Activated T-helper 2 cell treated with anti-CD3 and anti-CD28 coated beads, Interferon-gamma antibody, Interleukin-2, Interleukin-4, amounts not matched to agents 10 μg/mL and 5 μg/mL and 100 μg/mL, durations not matched to agents 14 hours and 24 hours and 36 hours (primary cell): ENCODE measurements around the gene RALA. TPM values are rescaled to one million over a fixed set of nuclear protein-coding genes. Genes with fewer than 3 reads are reported as not detected.

Experiments used
- DNase-seq: peaks from one replicate; pipeline ENCODE4 v3.0.0; 2021; ENCODE audit warnings: low spot score
- H3K27ac Mint-ChIP-seq: one replicate; pipeline ENCODE4 v1.8.0; 2021; ENCODE audit warnings: mixed read lengths
- H3K27me3 Mint-ChIP-seq: one replicate; pipeline ENCODE4 v1.8.0; 2021; ENCODE audit warnings: low read depth, mixed read lengths
- H3K36me3 Mint-ChIP-seq: one replicate; pipeline ENCODE4 v1.8.0; 2021; ENCODE audit warnings: low read depth, mixed read lengths
- H3K4me1 Mint-ChIP-seq: one replicate; pipeline ENCODE4 v1.8.0; 2021; ENCODE audit warnings: low read depth, mixed read lengths
- H3K4me3 Mint-ChIP-seq: one replicate; pipeline ENCODE4 v1.8.0; 2021; ENCODE audit warnings: low read depth, mild to moderate bottlenecking, moderate library complexity, mixed read lengths
- H3K9me3 Mint-ChIP-seq: one replicate; pipeline ENCODE4 v1.8.0; 2021; ENCODE audit warnings: mixed read lengths
- intact Hi-C: fragments of 100-400 bp; cut with micrococcal nuclease; formaldehyde crosslinking; loops from one replicate; pipeline ENCODE4 v1.15.1; 2023
- total RNA-seq: library from RNA; stranded (reverse); gene quantifications from 2 replicates; pipeline ENCODE4 v1.2.3, GENCODE V29; 2022

The RALA gene
- total RNA-seq, 1 donor from 2014 or later, result 35.3 TPM

DNA sequence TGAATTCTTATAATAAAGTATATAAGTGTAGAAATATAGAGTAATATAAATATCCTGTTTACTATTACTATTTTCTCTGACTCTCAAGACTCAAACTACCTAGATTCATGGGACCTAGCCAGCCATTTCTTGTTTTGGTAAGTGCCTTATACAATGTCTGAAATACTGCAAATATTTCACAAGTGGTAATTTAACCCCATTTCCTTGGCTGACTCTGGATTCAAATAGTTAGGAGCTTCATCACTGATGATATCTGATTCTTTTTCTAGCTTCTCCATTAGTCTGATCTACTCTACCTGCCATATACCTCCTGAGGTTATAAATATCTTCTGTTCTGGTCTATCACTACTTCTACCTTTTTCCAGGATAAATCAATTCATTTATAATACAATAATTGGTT is 6.4 kb upstream of the RALA start:
- Mint-ChIP-seq H3K36me3 (peaks cover 2% of the 10 kb centered on the region), H3K9me3 (no peaks in the 10 kb centered on the region), H3K4me1 (peaks cover 2% of the 10 kb centered on the region), H3K27ac (no peak overlapping the region), H3K4me3 (no peak overlapping the region), H3K27me3 (peaks cover 20% of the 10 kb centered on the region)
- intact Hi-C loops, result no loop called here
- DNase-seq, result no peak

GRCh38 chr7:39618868-39619267 is 4.5 kb upstream of the RALA start:
- Mint-ChIP-seq H3K36me3 (peaks cover 7% of the 10 kb centered on the region), H3K9me3 (no peaks in the 10 kb centered on the region), H3K4me1 (peaks cover 9% of the 10 kb centered on the region), H3K27ac (no peak overlapping the region), H3K4me3 (no peak overlapping the region), H3K27me3 (peaks cover 15% of the 10 kb centered on the region)
- intact Hi-C loops, result no loop called here
- DNase-seq, result no peak

- Mint-ChIP-seq H3K9me3 (no peaks in the 10 kb centered on the region), H3K36me3 (peaks cover 17% of the 10 kb centered on the region), H3K4me3 (no peak overlapping the region), H3K27me3 (peaks cover 15% of the 10 kb centered on the region), H3K27ac (no peak overlapping the region), H3K4me1 (peaks cover 22% of the 10 kb centered on the region)
- DNase-seq, result no peak
- intact Hi-C loops, result loop anchor here (5.0 kb wide), 2 partner anchors 47 to 512 kb away; partner anchors contain the start of gene MPLKIP
Observed at GRCh38 chr7:39620486-39620885, 2.9 kb upstream of the RALA start.

DNA sequence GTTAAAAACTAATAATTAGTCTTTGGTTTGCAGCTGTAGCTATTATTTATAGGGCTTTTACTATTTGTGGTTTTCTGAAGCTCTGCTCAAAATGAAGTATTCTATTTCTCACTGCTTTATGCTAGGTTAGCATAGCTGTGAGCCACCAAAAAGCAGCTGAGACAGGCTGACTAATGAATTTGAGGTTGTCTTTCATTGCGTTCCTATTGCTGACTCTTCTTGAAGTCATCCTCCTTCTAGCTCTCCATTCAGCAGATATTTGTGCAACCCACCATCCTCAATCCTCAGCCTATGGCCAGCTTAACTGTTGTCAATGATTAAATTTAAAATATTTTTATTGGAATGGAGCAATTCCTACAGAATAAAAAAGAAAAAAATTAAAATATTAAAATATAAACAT is 2.1 kb upstream of the RALA start:
- peaks cover 11% of the 10 kb centered on the region for H3K27me3 Mint-ChIP-seq
- intact Hi-C loops, result loop anchor here (5.0 kb wide), 2 partner anchors 46 to 511 kb away; partner anchors contain the start of gene MPLKIP
- H3K27ac Mint-ChIP-seq, result no peak overlapping the region
- DNase-seq, result no peak
- peaks cover 23% of the 10 kb centered on the region for H3K36me3 Mint-ChIP-seq
- no peak overlapping the region for H3K4me3 Mint-ChIP-seq
- no peaks in the 10 kb centered on the region for H3K9me3 Mint-ChIP-seq
- peaks cover 26% of the 10 kb centered on the region for H3K4me1 Mint-ChIP-seq

DNA sequence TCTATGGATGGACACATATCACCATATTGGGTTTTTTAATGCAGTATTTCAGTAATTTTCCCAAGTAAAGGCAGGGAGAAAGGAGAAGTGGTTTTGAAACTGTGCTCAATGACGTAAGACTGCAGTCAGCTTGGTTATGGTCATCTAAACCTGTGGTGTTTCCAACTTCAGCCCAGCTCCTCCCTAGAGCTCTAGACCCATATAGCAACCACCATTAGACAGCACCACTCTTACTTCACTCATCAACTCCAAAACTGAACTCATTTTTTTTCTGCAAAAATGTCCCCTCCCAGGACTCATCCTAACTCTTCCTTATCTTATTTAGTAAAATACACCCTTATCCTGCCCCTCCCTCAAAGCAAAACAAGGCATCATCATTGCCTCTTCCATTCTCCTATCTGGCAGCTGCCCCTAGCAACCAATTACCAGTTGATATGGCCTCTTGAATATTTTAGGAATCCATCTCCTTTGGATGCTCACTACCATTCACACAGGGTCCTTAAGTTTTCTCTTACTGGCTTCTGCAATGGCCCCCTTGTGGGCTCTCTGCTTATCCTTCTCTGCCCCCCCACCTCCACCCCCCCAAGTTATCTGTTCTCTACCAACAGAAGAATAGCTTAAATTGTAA is 1.5 kb upstream of the RALA start:
- peaks cover 8% of the 10 kb centered on the region for H3K27me3 Mint-ChIP-seq
- peak overlapping the region; percentile 85 for H3K4me3 Mint-ChIP-seq
- DNase-seq, result no peak
- H3K9me3 Mint-ChIP-seq, result no peaks in the 10 kb centered on the region
- H3K36me3 Mint-ChIP-seq, result peaks cover 27% of the 10 kb centered on the region
- intact Hi-C loops, result loop anchor here (2.0 to 5.0 kb wide), 3 partner anchors 45 to 510 kb away; partner anchors contain the start of gene MPLKIP
- no peak overlapping the region for H3K27ac Mint-ChIP-seq
- H3K4me1 Mint-ChIP-seq, result peaks cover 31% of the 10 kb centered on the region

- H3K4me3 Mint-ChIP-seq, result peak overlapping the region; percentile 85
- intact Hi-C loops, result loop anchor here (1.0 to 5.0 kb wide), 6 partner anchors 30 to 510 kb away; partner anchors contain the start of gene MPLKIP
- no peaks in the 10 kb centered on the region for H3K9me3 Mint-ChIP-seq
- H3K27me3 Mint-ChIP-seq, result peaks cover 8% of the 10 kb centered on the region
- H3K36me3 Mint-ChIP-seq, result peaks cover 27% of the 10 kb centered on the region
- H3K27ac Mint-ChIP-seq, result peak overlapping the region; percentile 85
- peaks cover 32% of the 10 kb centered on the region for H3K4me1 Mint-ChIP-seq
- DNase-seq, result no peak
Observed at GRCh38 chr7:39622609-39623008, 763 bp upstream of the RALA start.

- peaks cover 28% of the 10 kb centered on the region for H3K36me3 Mint-ChIP-seq
- no peaks in the 10 kb centered on the region for H3K9me3 Mint-ChIP-seq
- H3K27me3 Mint-ChIP-seq, result peaks cover 2% of the 10 kb centered on the region
- H3K4me1 Mint-ChIP-seq, result peaks cover 37% of the 10 kb centered on the region
- H3K27ac Mint-ChIP-seq, result peak overlapping the region; percentile 92
- intact Hi-C loops, result loop anchor here (1.0 to 5.0 kb wide), 6 partner anchors 32 to 508 kb away; partner anchors contain the start of gene MPLKIP
- no peak for DNase-seq
- peak overlapping the region; percentile 99 for H3K4me3 Mint-ChIP-seq
Observed at GRCh38 chr7:39623732-39624441, 515 bp downstream of the RALA start.

DNA sequence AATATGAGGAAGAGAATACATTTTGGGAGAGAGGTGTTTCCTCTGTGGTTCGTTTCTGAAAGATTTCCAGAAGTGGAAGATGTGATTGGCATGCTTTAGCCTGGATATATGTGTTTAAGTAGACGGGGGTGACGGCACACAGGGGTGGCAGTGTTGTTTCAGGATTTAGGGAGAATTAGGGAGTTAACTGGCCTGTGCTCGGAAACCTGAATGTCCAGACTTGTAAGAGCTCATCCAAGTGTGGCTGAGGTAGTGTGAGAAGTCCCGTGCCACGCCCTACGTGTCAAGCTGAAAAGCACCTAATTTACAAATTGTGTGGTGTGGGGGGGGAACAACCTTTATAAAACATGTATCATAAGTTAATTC is 1.1 kb downstream of the RALA start:
- H3K4me3 Mint-ChIP-seq, result peak overlapping the region; percentile 99
- intact Hi-C loops, result loop anchor here (5.0 kb wide), 2 partner anchors 43 to 508 kb away; partner anchors contain the start of gene MPLKIP
- no peaks in the 10 kb centered on the region for H3K9me3 Mint-ChIP-seq
- no peak for DNase-seq
- H3K27me3 Mint-ChIP-seq, result no peaks in the 10 kb centered on the region
- peaks cover 37% of the 10 kb centered on the region for H3K4me1 Mint-ChIP-seq
- peak overlapping the region; percentile 92 for H3K27ac Mint-ChIP-seq
- peaks cover 30% of the 10 kb centered on the region for H3K36me3 Mint-ChIP-seq

- H3K4me1 Mint-ChIP-seq, result peaks cover 37% of the 10 kb centered on the region
- H3K27me3 Mint-ChIP-seq, result no peaks in the 10 kb centered on the region
- peaks cover 33% of the 10 kb centered on the region for H3K36me3 Mint-ChIP-seq
- intact Hi-C loops, result loop anchor here (5.0 kb wide), 2 partner anchors 42 to 507 kb away; partner anchors contain the start of gene MPLKIP
- H3K4me3 Mint-ChIP-seq, result peak overlapping the region; percentile 99
- DNase-seq, result no peak
- no peak overlapping the region for H3K27ac Mint-ChIP-seq
- no peaks in the 10 kb centered on the region for H3K9me3 Mint-ChIP-seq
Observed at GRCh38 chr7:39624935-39625694, 1.7 kb downstream of the RALA start.

- no peak overlapping the region for H3K4me3 Mint-ChIP-seq
- H3K9me3 Mint-ChIP-seq, result no peaks in the 10 kb centered on the region
Observed at GRCh38 chr7:39631736-39632308, 8.4 kb downstream of the RALA start.

GRCh38 chr7:39633563-39634477 is 10.4 kb downstream of the RALA start:
- H3K27me3 Mint-ChIP-seq, result no peaks in the 10 kb centered on the region
- H3K4me3 Mint-ChIP-seq, result peak overlapping the region; percentile 18
- peak overlapping the region; percentile 72 for H3K27ac Mint-ChIP-seq
- no peak for DNase-seq
- intact Hi-C loops, result no loop called here
- peaks cover 48% of the 10 kb centered on the region for H3K4me1 Mint-ChIP-seq
- no peaks in the 10 kb centered on the region for H3K9me3 Mint-ChIP-seq
- H3K36me3 Mint-ChIP-seq, result peaks cover 64% of the 10 kb centered on the region

More at GRCh38 chr7:39631736-39632308, 8.4 kb downstream of the RALA start:
- peaks cover 57% of the 10 kb centered on the region for H3K36me3 Mint-ChIP-seq
- H3K4me1 Mint-ChIP-seq, result peaks cover 48% of the 10 kb centered on the region
- no peak for DNase-seq
- no peaks in the 10 kb centered on the region for H3K27me3 Mint-ChIP-seq
- intact Hi-C loops, result no loop called here
- no peak overlapping the region for H3K27ac Mint-ChIP-seq

- Mint-ChIP-seq H3K27ac (peak overlapping the region; percentile 62), H3K4me3 (peak overlapping the region; percentile 18), H3K9me3 (no peaks in the 10 kb centered on the region), H3K4me1 (peaks cover 49% of the 10 kb centered on the region), H3K36me3 (peaks cover 67% of the 10 kb centered on the region), H3K27me3 (no peaks in the 10 kb centered on the region)
- intact Hi-C loops, result no loop called here
- no peak for DNase-seq
Observed at GRCh38 chr7:39634478-39634805, 11.1 kb downstream of the RALA start.
